ENCODE measurements around the gene TUSC2.

TUSC2 gene

GRCh38 chr3:50369012-50369670 lies 41.1 kb upstream of the TUSC2 start:
- no peak overlapping the region for H3K27ac ChIP-seq
- TF ChIP-seq POLR2AphosphoS5 (IDR thresholded peaks at IDR 0.05; ENCODE audit: borderline replicate concordance, low read depth, low read length) (no peak), FOXP2 (optimal IDR thresholded peaks at IDR 0.05; ENCODE audit: control extremely low read depth, extremely low read length, insufficient read depth) (no peak), EZH2 (IDR thresholded peaks at IDR 0.05) (no peak)
- no peak overlapping the region for H3K4me3 ChIP-seq
- H3K36me3 ChIP-seq (ENCODE audit: insufficient read depth, low read length): no peaks in the 10 kb centered on the region
- no peak for DNase-seq (ENCODE audit: low read depth, low spot score)
- no peak overlapping the region for H3K9ac ChIP-seq (ENCODE audit: insufficient read length)
- no peaks in the 10 kb centered on the region for H3K9me3 ChIP-seq (ENCODE audit: low read depth, low read length)

GRCh38 chr3:50365842-50366220 lies 37.8 kb upstream of the TUSC2 start:
- Histone ChIP-seq H3K9me3 (ENCODE audit: low read depth, low read length) (no peaks in the 10 kb centered on the region), H3K36me3 (ENCODE audit: insufficient read depth, low read length) (no peaks in the 10 kb centered on the region), H3K4me3 (no peak overlapping the region), H3K9ac (ENCODE audit: insufficient read length) (no peak overlapping the region), H3K27ac (no peak overlapping the region)
- TF ChIP-seq EZH2 (IDR thresholded peaks at IDR 0.05): no peak
- TF ChIP-seq FOXP2 (optimal IDR thresholded peaks at IDR 0.05; ENCODE audit: control extremely low read depth, extremely low read length, insufficient read depth): no peak
- TF ChIP-seq POLR2AphosphoS5 (IDR thresholded peaks at IDR 0.05; ENCODE audit: borderline replicate concordance, low read depth, low read length): no peak
- DNase-seq (ENCODE audit: low read depth, low spot score): no peak

- Histone ChIP-seq H3K9me3 (ENCODE audit: low read depth, low read length) (no peaks in the 10 kb centered on the region), H3K4me3 (peak overlapping the region; percentile 68), H3K36me3 (ENCODE audit: insufficient read depth, low read length) (no peaks in the 10 kb centered on the region), H3K27ac (no peak overlapping the region), H3K9ac (ENCODE audit: insufficient read length) (no peak overlapping the region)
- TF ChIP-seq FOXP2 (optimal IDR thresholded peaks at IDR 0.05; ENCODE audit: control extremely low read depth, extremely low read length, insufficient read depth): no peak
- no peak for TF ChIP-seq POLR2AphosphoS5 (IDR thresholded peaks at IDR 0.05; ENCODE audit: borderline replicate concordance, low read depth, low read length)
- TF ChIP-seq EZH2 (IDR thresholded peaks at IDR 0.05): no peak
- DNase-seq (ENCODE audit: low read depth, low spot score): no peak
Measured at GRCh38 chr3:50365080-50365841, 37.2 kb upstream of the TUSC2 start.

- H3K4me3 ChIP-seq: 0 out of 2 replicates have a peak overlapping the region, but pooled peaks have one; percentile 15
- H3K27ac ChIP-seq: no peak overlapping the region
- no peak overlapping the region for H3K9ac ChIP-seq (ENCODE audit: insufficient read length)
- no peak for TF ChIP-seq EZH2 (IDR thresholded peaks at IDR 0.05)
- TF ChIP-seq FOXP2 (optimal IDR thresholded peaks at IDR 0.05; ENCODE audit: control extremely low read depth, extremely low read length, insufficient read depth): no peak
- TF ChIP-seq POLR2AphosphoS5 (IDR thresholded peaks at IDR 0.05; ENCODE audit: borderline replicate concordance, low read depth, low read length): no peak
- H3K9me3 ChIP-seq (ENCODE audit: low read depth, low read length): no peaks in the 10 kb centered on the region
- DNase-seq (ENCODE audit: low read depth, low spot score): no peak
- H3K36me3 ChIP-seq (ENCODE audit: insufficient read depth, low read length): no peaks in the 10 kb centered on the region
Measured at GRCh38 chr3:50364573-50365079, 36.6 kb upstream of the TUSC2 start.

GRCh38 chr3:50359760-50360110 lies 31.7 kb upstream of the TUSC2 start:
- no peak overlapping the region for H3K27ac ChIP-seq
- no peak overlapping the region for H3K9ac ChIP-seq (ENCODE audit: insufficient read length)
- DNase-seq (ENCODE audit: low read depth, low spot score): no peak
- no peaks in the 10 kb centered on the region for H3K36me3 ChIP-seq (ENCODE audit: insufficient read depth, low read length)
- TF ChIP-seq EZH2 (IDR thresholded peaks at IDR 0.05): no peak
- TF ChIP-seq FOXP2 (optimal IDR thresholded peaks at IDR 0.05; ENCODE audit: control extremely low read depth, extremely low read length, insufficient read depth): no peak
- no peak for TF ChIP-seq POLR2AphosphoS5 (IDR thresholded peaks at IDR 0.05; ENCODE audit: borderline replicate concordance, low read depth, low read length)
- peak overlapping the region; percentile 48 for H3K4me3 ChIP-seq
- H3K9me3 ChIP-seq (ENCODE audit: low read depth, low read length): no peaks in the 10 kb centered on the region

- H3K9me3 ChIP-seq (ENCODE audit: low read depth, low read length): no peaks in the 10 kb centered on the region
- H3K4me3 ChIP-seq: peak within 1 kb of the TSS; percentile 78
- peak within 1 kb of the TSS; percentile 83 for H3K9ac ChIP-seq (ENCODE audit: insufficient read length)
- no peaks in the 10 kb centered on the region for H3K36me3 ChIP-seq (ENCODE audit: insufficient read depth, low read length)
- peak; percentile 83 for DNase-seq (ENCODE audit: low read depth, low spot score)
- no peak within 1 kb of the TSS for H3K27ac ChIP-seq
- TF ChIP-seq FOXP2 (optimal IDR thresholded peaks at IDR 0.05; ENCODE audit: control extremely low read depth, extremely low read length, insufficient read depth) (no peak), EZH2 (IDR thresholded peaks at IDR 0.05) (no peak), POLR2AphosphoS5 (IDR thresholded peaks at IDR 0.05; ENCODE audit: borderline replicate concordance, low read depth, low read length) (peak; percentile 81)
Measured at GRCh38 chr3:50358911-50359759, 31.1 kb upstream of the TUSC2 start, which contains the start of gene TMEM115. Gene TMEM115 (minus strand): TSS chr3:50359521. CDS start chr3:50359063, 458 bp downstream.

- H3K4me3 ChIP-seq: peak overlapping the region; percentile 78
- H3K27ac ChIP-seq: no peak overlapping the region
- no peaks in the 10 kb centered on the region; the same call in 1 of the 2 replicates for H3K36me3 ChIP-seq (ENCODE audit: insufficient read depth, low read length)
Measured at GRCh38 chr3:50358355-50358910, 30.4 kb upstream of the TUSC2 start.

More at GRCh38 chr3:50358355-50358910, 30.4 kb upstream of the TUSC2 start:
- Histone ChIP-seq H3K9ac (ENCODE audit: insufficient read length) (peak overlapping the region; percentile 83), H3K9me3 (ENCODE audit: low read depth, low read length) (no peaks in the 10 kb centered on the region)
- TF ChIP-seq POLR2AphosphoS5 (IDR thresholded peaks at IDR 0.05; ENCODE audit: borderline replicate concordance, low read depth, low read length): no peak
- no peak for TF ChIP-seq EZH2 (IDR thresholded peaks at IDR 0.05)
- no peak for TF ChIP-seq FOXP2 (optimal IDR thresholded peaks at IDR 0.05; ENCODE audit: control extremely low read depth, extremely low read length, insufficient read depth)
- no peak for DNase-seq (ENCODE audit: low read depth, low spot score)
